T-helper 2 cell treated with Interferon-gamma antibody and Interleukin-4, amounts not matched to agents 100 ng/mL and 5 ng/mL, for 36 hours (primary cell): ENCODE measurements around the gene CHCHD4. TPM values are rescaled to one million over a fixed set of nuclear protein-coding genes. Genes with fewer than 3 reads are reported as not detected.

ENCODE experiments used
- intact Hi-C: fragments of 100-400 bp; cut with micrococcal nuclease; formaldehyde crosslinking; loops from one replicate; pipeline ENCODE4 v1.15.1; 2023
- total RNA-seq: library from RNA; stranded (reverse); gene quantifications from 2 replicates; pipeline ENCODE4 v1.2.3, GENCODE V29; 2022

CHCHD4 gene
- total RNA-seq, 1 donor from 2014 or later: 17.8 TPM

DNA sequence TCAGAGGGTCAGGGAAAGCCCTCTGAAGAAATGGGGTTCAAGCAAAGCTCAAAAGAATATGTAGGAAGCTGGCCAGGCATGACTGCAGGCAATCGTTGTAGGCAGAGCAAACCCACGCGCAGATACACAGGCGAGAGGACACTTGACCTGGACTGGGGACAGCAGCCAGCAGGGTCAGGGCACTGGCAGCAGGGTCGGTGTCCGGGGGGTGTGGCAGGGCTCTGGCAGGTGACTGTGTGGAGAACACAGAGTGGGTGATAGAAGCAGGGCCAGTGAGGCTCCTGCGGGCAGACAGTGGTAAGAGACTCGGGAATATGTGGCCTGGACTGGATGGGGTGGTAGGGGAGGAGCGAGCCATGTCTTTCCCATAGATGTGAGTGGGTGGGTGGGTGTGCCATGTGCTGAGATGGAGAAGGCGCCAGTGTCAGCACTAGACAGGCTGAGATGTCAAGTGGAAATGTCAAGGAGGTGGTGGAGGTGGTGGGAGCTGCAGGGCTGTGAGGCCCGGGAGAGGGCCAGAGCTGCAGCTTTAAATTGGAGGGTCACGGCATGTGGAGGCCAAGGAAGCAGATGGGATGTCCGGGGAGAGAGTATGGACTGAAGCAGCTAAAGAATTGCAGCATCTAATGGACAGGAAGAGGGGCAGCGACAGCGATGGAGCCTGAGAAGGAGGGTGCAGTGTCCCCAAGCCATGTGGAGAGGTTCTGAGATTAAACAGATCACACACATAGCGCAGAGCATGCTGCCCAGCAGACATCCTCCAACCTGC lies 13.6 kb upstream of the CHCHD4 start:
- intact Hi-C loops: no loop called here

DNA sequence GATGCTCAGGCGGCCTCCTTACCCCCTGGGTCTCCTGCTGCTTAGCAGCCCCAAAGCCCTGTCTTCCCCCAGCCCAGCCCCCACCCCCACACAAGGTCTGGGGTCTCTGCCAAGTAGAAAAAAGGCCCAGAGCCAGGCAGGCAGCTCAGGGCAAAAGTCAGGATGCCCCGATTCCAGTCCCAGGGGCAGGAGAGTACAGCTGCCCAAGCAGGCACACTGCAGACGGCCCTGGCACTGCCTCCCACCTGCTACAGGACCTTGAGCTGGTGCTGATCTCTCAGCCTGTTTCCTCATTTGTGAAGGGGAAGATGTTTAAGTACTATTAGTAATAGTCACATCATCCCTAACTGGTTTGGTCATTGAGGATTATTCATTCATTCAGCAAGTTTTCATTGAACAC lies 12.8 kb upstream of the CHCHD4 start:
- intact Hi-C loops: no loop called here

DNA sequence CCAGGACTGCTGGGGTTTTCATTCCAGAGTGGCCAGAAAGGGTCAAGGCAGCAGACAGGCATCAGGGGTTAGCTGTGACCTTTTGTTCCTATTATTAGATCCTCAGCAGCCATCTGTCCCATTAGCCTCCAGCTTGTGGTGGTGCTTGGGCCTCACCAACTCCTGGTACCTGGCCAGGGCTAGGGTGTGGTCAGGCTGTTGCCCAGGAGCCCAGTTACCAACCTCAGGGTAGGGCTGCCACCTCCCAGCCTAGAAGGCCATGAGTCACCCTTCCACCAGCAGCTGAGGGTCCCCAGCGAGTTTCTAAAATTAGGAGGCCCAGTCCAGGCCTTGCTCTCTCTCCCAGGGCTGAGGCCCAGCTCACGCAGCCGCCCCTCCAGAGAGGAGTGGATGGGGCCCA lies 12.3 kb upstream of the CHCHD4 start:
- intact Hi-C loops: no loop called here

DNA sequence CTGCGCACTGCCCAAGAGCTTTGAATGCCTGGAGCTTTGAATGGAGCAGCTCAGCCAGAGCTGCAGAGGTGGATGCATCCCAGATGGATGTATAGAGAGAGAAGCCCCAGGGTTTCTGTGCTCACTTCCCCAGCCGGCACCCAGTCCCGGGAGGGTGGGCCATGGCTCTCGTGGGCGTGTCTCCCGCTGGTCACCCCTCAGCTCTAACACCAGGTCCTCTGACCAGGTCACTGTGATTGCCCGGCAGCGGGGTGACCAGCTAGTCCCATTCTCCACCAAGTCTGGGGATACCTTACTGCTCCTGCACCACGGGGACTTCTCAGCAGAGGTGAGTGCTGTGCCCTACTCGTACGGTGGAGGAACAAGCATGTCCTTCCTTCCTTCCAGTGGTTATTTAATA lies 10.9 kb upstream of the CHCHD4 start:
- intact Hi-C loops: no loop called here

DNA sequence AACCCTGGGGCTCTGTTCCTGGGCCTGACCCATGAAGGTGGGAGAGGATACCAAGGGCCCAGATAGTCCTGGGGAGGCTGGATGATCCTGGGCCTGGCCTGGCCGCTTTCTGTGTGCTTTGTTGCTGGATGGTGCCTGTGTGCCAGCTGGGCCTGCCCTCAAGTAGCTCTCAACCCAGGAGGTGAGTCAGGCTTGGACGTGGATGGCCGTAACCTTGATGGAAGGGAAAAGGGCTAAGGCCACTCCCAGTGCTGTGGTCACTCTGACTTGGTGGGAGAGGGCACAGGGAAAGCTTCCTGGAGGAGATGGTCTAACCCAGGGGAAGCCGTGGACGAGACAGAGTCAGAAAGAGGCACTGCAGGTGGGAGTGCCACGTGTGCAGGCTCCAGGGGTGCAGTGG lies 9.6 kb upstream of the CHCHD4 start:
- intact Hi-C loops: no loop called here

DNA sequence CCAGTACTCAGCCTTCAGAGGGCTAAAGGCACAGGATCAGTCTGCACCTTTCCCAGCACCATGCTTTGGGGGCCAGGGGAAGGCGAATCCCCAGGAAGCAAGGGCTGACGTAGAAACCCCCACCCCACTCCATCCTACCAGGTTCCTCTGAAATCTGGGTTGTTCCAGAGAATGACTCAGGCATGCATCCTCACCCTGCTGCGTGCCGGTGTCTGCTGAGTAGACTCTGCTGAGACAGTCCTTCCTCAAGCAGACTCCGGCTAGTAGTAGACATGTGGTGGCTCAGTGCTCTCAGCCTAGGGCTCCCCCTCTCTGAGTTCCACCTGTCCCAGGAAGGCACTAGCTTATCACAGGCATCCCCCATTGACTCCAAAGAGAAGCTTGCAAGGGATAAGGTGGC lies 9.2 kb upstream of the CHCHD4 start:
- intact Hi-C loops: no loop called here

DNA sequence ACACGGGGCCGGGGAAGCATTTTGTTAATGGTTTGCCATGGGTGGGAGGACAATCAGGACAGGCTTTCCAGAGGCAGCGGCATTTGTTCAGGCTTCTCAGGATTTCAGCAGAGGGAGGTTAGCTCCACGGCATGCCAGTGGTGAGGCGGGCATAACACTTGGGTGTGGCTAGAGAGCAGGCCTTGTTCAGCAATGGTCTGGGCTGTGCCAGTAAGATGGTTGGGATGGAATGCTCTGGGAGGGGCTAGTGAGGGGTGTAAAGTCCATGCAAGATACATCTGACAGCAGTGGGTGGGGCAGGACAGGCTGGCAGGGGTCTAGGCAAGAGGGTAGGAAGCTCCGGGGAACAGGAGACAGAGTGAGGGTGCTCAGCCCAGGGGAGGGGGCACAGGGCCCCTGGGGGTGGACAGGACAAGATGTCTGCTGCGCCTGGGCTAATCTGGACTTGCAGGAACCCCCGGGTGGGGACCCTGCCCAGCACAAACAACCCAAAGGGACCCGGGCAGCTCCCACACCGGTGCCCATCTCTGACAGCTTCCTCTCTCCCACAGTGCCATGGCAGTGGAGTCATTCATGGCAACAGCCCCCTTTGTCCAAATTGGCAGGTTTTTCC lies 8.6 kb upstream of the CHCHD4 start:
- intact Hi-C loops: no loop called here

DNA sequence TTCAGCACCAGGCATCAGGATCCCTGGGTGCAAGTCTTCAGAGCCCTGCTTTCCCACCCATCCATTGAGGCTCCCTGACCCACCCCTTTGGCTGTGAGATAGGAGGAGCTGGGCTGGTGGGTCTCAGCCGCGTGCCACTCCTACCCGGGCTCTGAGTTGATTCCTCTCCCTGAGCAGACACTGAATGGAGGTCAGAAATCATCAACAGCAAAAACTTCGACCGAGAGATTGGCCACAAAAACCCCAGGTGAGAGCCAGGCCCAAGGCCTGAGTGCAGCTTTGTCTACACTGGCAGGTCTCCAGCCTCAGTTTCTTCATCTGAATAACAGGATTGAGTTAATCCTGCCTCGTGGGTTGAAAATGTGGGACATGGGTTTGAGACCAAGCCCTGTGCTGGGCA lies 8.0 kb upstream of the CHCHD4 start:
- intact Hi-C loops: no loop called here

DNA sequence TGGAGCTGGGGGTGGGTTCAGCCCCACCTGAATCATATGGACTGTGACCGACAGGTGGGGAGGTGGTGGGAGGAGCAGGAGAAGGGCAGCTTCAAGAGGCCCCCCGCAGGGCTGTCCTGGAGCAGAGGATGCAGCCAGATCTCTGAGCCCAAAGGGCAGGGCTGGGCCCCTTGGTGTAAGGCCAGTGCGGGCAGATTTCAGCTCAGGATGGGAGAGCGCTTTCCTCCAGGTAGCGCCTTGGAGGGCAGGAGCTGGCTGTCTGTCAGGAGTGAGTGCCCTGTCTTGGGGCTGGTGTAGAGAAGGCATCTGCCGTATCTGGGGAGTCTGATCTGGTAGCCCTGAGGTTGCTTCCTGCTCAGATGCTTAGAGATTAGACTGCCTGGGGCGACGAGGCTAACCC lies 7.5 kb upstream of the CHCHD4 start:
- intact Hi-C loops: no loop called here

DNA sequence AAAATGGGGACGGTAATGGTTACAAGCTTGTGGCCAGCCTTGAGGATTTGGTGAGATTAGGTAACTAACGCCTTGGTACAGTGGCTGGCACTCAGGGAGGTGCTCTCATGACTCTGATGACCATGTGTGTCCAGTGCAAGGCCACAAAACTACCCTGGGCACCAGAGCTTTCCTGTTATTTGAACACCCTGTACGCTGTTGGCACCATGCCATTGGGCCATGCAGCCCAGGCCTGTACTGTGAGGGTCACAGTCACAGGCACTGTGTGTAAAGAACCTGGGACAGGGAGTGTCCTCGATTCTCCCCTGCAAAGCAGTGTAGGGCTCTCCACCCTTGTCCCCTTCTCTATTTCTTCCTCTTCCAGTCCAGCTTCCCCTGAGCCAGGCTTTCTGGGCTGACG lies 6.5 kb upstream of the CHCHD4 start:
- intact Hi-C loops: no loop called here

DNA sequence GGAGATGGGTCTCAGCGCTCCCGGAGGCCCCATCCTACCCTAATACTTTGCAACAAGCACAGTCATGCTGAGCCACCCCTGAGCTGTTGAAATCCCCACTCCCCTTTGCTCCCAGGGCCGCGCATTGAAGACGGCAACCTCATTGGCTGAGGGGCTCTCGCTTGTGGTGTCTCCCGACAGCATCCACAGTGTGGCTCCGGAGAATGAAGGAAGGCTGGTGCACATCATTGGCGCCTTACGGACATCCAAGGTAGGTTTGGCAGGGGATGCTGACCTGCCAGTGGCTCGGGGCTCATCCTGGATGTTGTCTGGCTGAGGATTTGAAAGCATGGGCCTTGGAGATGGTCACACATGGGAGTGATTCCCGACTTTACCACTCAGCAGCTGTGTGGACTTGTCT lies 6.0 kb upstream of the CHCHD4 start:
- intact Hi-C loops: no loop called here

DNA sequence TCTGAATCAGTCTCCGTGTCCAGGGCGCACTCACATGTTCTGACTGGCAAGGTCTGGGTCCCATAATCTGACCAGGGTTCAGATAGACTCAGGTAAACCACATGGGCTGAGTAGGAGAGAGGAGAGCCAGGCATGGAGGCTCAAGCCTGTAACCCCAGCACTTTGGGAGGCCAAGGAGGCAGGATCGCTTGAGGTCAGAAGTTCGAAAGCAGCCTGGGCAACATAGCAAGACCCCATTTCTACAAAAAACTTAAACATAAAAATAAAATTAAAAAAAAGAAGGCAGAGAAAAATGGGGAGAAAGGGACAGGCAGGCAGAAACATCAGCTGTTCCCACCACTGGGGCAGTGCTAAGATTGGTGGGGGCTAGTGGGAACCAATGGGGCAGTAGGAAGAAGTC lies 5.6 kb upstream of the CHCHD4 start:
- intact Hi-C loops: no loop called here

DNA sequence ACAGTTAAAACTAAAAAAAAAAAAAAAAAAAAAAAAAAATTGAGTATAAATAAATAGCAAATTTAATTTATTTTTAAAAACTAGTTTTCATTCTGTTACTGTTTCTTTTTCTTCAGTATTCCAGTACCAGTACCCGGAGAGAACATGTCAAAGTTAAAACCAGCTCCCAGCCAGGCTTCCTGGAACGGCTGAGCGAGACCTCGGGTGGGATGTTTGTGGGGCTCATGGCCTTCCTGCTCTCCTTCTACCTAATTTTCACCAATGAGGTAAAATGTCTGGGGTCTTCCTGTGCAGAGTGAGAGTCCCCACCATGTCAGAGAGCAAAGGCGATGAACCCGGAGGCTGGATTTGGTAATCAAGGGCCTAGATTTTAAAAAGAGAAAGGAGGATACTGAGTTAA lies 4.6 kb upstream of the CHCHD4 start:
- intact Hi-C loops: loop anchor here (5.0 to 10.0 kb wide), 3 partner anchors 474 to 818 kb away; partner anchors contain the start of genes HDAC11 and NR2C2

DNA sequence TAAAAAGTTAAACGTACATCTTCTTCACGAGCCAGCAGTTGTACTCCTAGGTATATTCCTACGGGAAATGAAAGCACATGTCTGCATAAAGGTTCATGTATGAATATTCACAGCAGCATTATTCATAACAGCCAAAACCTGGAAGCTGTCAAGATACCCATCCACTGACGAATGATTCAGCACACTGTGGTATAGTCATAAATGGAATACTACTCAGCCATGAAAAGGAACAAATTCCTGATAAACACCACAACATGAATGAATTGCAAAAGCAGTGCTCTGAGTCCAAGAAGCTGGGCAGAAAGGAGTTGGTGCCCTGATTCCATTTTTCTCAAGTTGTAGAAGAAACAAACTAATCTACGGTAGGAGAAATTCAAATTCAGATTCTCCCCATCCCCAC lies 4.1 kb upstream of the CHCHD4 start:
- intact Hi-C loops: loop anchor here (5.0 to 10.0 kb wide), 3 partner anchors 474 to 819 kb away; partner anchors contain the start of genes HDAC11 and NR2C2

DNA sequence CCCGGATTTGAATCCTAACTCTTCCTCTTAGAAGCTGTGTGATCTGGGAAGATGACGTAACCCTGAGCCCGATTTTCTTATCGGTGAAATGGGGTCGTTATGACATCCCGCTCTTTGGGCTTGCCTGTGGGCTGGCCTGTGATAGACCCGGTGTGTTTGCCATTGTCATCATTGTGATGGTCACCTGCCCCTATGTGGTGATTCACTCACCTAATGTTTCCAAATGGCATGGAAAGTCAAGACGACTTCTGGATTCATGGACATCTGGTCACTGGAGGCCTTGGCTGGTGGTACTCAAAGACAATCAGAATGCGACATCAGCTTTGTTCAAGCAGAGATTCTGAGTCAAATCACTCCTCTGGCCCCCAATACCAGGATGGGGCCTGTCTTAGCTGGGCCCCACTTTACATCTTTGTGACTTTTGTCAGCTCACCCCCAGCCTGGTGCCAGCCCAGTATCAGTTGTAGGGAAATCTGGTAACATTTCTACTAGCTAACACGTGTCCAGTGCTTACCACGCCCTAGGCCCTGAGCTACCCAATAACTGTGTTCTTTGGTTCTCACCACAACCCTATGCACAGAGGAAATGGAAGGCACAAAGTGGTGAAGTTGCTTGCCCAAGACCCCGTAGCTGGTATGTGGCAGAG lies 3.0 kb upstream of the CHCHD4 start:
- intact Hi-C loops: loop anchor here (5.0 to 10.0 kb wide), 3 partner anchors 473 to 820 kb away; partner anchors contain the start of genes HDAC11 and NR2C2

DNA sequence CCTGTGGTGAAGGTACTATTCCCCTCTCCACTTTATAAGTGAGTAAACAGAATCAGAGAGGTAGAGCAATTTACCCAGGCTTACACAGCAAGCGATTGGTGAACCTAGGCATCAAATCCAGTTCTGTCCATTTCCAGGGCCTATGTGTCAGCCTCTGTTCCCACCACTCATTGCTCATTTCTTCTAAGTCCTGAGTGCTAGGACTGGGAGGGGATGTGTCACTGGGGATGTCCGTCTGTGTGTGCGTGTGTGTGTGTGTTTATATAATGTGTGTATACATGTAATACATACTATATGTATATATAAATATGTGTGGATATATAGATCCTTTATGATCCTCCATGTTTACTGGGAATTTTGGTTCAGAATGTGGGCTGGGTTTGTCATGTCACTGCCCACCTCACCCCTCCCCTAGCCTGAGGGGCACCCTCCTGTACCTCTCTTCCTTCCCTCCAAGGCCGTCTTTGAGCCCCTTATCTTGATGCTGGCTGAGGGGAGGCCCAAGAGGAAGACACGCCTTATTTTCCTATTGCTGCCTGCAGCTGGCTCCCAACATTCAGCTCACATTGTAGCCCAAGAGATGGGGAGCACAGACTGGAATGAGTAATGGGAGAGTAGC lies 2.3 kb upstream of the CHCHD4 start:
- intact Hi-C loops: loop anchor here (5.0 to 10.0 kb wide), 3 partner anchors 472 to 820 kb away; partner anchors contain the start of genes HDAC11 and NR2C2

DNA sequence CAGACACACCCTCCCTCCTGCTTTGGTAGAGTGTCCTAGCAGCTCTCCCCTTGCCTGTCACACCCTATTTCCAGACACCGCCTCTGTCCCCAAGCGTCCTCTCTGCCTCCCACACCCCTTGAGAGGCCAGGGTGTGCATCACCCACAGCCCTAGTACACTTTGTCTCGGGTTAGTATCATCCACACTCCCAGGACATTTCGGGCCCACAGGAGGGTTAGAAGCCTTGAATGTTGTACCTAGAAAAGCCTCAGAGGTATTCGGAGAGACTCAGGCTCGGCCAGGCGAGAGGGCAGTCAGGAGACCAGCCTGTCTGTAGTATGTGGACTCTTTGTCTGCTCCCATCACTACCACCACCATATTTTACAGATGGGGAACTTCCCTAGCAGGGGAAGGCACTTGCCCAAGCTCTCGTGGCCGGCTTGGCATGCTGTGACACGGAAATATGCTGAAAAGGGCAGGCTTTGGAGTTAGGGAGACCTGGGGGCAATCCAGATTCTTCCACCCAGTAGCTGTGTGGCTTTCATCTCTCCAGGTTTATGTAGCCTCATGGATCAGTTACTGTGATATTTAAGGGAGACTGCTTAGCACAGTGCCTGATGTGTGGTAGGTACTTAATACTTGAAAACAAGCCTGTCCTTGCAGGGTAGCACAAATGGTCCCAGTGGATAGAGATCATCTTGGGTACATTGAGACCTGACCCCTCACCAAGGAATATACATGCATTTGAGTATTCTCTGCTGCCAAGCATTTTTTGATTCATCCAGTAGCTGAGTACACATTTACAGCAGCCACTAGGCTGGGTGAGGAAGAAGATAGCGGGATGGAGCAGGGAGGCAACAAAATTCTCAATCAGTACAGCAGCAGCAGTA lies 1.6 kb upstream of the CHCHD4 start:
- intact Hi-C loops: loop anchor here (5.0 to 10.0 kb wide), 3 partner anchors 471 to 821 kb away; partner anchors contain the start of genes HDAC11 and NR2C2

DNA sequence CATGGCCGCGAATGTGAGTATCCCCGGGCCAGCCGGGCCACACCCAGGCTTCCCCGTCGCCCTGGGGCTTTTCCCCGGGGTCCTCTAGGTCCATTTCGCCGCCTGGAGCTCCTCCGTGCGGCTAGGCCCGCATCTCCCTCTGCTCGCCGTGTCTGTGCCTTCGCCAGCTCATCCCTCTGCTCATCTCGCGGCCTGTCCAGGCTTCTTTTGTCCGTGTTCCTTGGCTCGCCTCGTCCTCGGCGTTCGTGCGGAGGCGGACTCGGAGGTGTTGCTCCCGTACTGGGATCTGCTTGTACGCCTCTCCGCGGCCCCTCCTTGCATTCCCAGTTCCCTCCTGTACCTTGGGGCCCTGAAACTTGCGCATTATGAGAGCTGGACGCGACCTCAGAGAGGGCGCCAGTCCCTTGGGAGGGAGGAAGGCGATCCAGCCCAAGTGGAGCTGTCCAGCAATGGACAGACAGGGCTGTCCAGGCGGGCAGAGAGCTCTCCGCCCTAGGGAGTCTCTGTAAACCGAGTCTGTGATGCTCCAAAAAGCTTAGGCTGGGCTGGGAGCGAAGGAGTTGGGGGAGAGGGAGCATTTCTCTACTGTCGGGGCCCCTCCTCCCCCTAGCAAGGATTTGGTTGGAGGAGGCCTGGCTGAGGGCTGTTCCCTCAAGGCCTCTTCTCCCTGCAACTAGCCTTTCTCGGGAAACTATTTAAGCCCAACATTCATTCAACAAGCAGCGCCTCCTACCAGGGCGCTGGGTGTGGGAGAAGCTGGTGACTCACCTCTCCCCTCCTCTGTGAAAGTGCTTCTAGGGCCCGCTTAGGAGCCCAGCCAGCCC lies 735 bp upstream of the CHCHD4 start:
- intact Hi-C loops: loop anchor here (1.0 to 10.0 kb wide), 5 partner anchors 53 to 1081 kb away; partner anchors contain the start of genes CAPN7, HDAC11, LSM3 and NR2C2

DNA sequence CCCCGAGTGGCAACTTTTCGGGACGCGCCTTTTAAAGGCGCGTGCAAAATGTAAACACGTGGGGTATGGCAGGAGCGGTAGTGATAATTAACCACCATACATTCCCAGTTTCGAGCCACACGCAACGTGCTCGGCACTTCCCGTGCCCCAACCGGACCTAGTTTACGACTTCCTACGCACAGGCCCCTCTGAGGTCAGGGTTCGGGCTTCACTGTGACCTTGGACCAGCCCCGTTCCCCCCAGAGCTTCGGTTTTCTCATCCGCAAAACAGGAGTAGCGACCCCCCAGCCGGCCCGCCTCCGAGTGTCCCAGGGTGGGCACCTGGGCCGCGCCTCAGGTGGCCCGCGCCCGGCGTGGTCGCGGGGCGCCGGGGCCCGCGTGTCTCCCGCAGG lies 451 bp downstream of the CHCHD4 start:
- intact Hi-C loops: loop anchor here (1.0 to 10.0 kb wide), 7 partner anchors 20 to 1083 kb away; partner anchors contain the start of genes CAPN7, CCDC174 and SLC6A6
